H1 (cell line): Measurements from ENCODE around the gene NKG7. TPM values are rescaled to one million over a fixed set of nuclear protein-coding genes. Genes with fewer than 3 reads are reported as not detected.

Experiments used
- CTCF ChIA-PET: fragments of 300-600 bp; sonication (Branson Sonifier 250); formaldehyde crosslinking; loops from one replicate; lab custom pipeline; 2021; ENCODE audit not compliant: partially characterized antibody; lab: Charles Lee
- POLR2A ChIA-PET: fragments of 300-600 bp; sonication (Branson Sonifier 250); formaldehyde crosslinking; loops from one replicate; lab custom pipeline; 2021; ENCODE audit warnings: inconsistent platforms; ENCODE audit not compliant: partially characterized antibody; lab: Charles Lee
- DNase-seq, 2 experiments: peaks; one replicate each; pipeline versions ENCODE4 v3.0.0 to v3.0.0-alpha.2; 2010 to 2022; ENCODE audit warnings: low spot score in 2 of 2, low read depth in 1 of 2, mixed read lengths in 1 of 2
- FAIRE-seq: peaks from 2 replicates; lab custom pipeline; 2011; peaks lifted over from hg19 to GRCh38; lab: Jason Lieb, UNC
- H2AFZ ChIP-seq: 2 replicates; pipeline ENCODE4 v1.8.1; 2012; ENCODE audit warnings: low read length, inconsistent platforms
- H2AK5ac ChIP-seq: 2 replicates; pipeline ENCODE4 v1.6.1; 2013; ENCODE audit warnings: low read depth, low read length
- H2BK120ac ChIP-seq: replicated peaks from 2 replicates; pipeline ENCODE3; 2013; ENCODE audit warnings: low read depth, low read length, inconsistent platforms
- H2BK12ac ChIP-seq: 2 replicates; pipeline ENCODE4 v1.6.1; 2013; ENCODE audit warnings: low read depth, low read length
- H2BK15ac ChIP-seq: 2 replicates; pipeline ENCODE4 v1.6.1; 2013; ENCODE audit warnings: low read length
- H2BK20ac ChIP-seq: 2 replicates; pipeline ENCODE4 v1.6.1; 2013; ENCODE audit warnings: low read length
- H2BK5ac ChIP-seq: 2 replicates; pipeline ENCODE4 v1.6.1; 2013; ENCODE audit warnings: low read depth, low read length
- H3K14ac ChIP-seq: 2 replicates; pipeline ENCODE4 v1.6.1; 2013; ENCODE audit warnings: inconsistent platforms; ENCODE audit not compliant: insufficient read length
- H3K18ac ChIP-seq: 2 replicates; pipeline ENCODE4 v1.6.1; 2013; ENCODE audit warnings: low read length; ENCODE audit errors: extremely low read depth
- H3K23ac ChIP-seq: 2 replicates; pipeline ENCODE4 v1.6.1; 2013; ENCODE audit warnings: inconsistent platforms; ENCODE audit not compliant: insufficient read length
- H3K23me2 ChIP-seq: 2 replicates; pipeline ENCODE4 v1.6.1; 2013; ENCODE audit warnings: low read depth, low read length
- H3K27ac ChIP-seq: 2 replicates; pipeline ENCODE4 v1.6.1; 2011; ENCODE audit warnings: low read depth, low read length, inconsistent platforms
- H3K27me3 ChIP-seq, 4 experiments: replicated peaks in 1 of 4; 1 replicate in 1 of 4; 2 replicates in 3 of 4; pipeline versions ENCODE4 v1.6.1 to v1.8.1; 2011 to 2013; ENCODE audit warnings: low read length in 3 of 4, mild to moderate bottlenecking in 3 of 4, inconsistent platforms in 2 of 4, mixed read lengths in 2 of 4, moderate library complexity in 1 of 4; ENCODE audit not compliant: control insufficient read depth in 3 of 4, insufficient read depth in 3 of 4; ENCODE audit errors: extremely low read depth in 1 of 4
- H3K36me3 ChIP-seq, 4 experiments: 2 replicates each; pipeline versions ENCODE4 v1.6.1 to v1.8.1; 2011 to 2013; ENCODE audit warnings: mild to moderate bottlenecking in 4 of 4, low read length in 3 of 4, moderate library complexity in 2 of 4, control low read depth in 1 of 4, inconsistent platforms in 1 of 4; ENCODE audit not compliant: insufficient read depth in 4 of 4, control insufficient read depth in 2 of 4
- H3K4ac ChIP-seq: replicated peaks from 2 replicates; pipeline ENCODE3; 2013; ENCODE audit warnings: low read length, low read depth, mixed read lengths, inconsistent platforms; ENCODE audit not compliant: insufficient read length
- H3K4me1 ChIP-seq, 4 experiments: replicated peaks in 1 of 4; 1 replicate in 1 of 4; 2 replicates in 3 of 4; pipeline versions ENCODE4 v1.6.1 to v1.8.1; 2011 to 2013; ENCODE audit warnings: low read length in 3 of 4, inconsistent platforms in 2 of 4, mixed read lengths in 1 of 4; ENCODE audit not compliant: insufficient read depth in 4 of 4, control insufficient read depth in 3 of 4
- H3K4me2 ChIP-seq, 2 experiments: 2 replicates each; pipeline versions ENCODE4 v1.6.1 to v1.8.1; 2011 to 2013; ENCODE audit warnings: low read depth in 2 of 2, low read length in 2 of 2, control low read depth in 1 of 2, inconsistent platforms in 1 of 2, mild to moderate bottlenecking in 1 of 2; ENCODE audit not compliant: insufficient read depth in 1 of 2
- H3K4me3 ChIP-seq, 4 experiments: fragments of 200-600, 300-600 bp in 1 of 4; sonication (generic), shearing (Covaris generic), sonication (Bioruptor Twin) in 1 of 4; 2 replicates each; pipeline versions ENCODE4 v1.5.1 to v1.8.1; 2011 to 2016; ENCODE audit warnings: low read length in 4 of 4, low read depth in 3 of 4, control low read depth in 2 of 4, inconsistent platforms in 2 of 4, mild to moderate bottlenecking in 2 of 4, mixed read lengths in 1 of 4, moderate library complexity in 1 of 4; ENCODE audit not compliant: insufficient read depth in 2 of 4; ENCODE audit errors: extremely low read depth in 1 of 4
- H3K56ac ChIP-seq: replicated peaks from 2 replicates; pipeline ENCODE3; 2013; ENCODE audit warnings: low read depth, mild to moderate bottlenecking, mixed read lengths, low read length, inconsistent platforms; ENCODE audit not compliant: insufficient read length
- H3K79me1 ChIP-seq: 2 replicates; pipeline ENCODE4 v1.6.1; 2013; ENCODE audit warnings: low read depth, low read length, control low read depth
- H3K79me2 ChIP-seq, 2 experiments: 2 replicates each; pipeline versions ENCODE4 v1.6.1 to v1.8.1; 2012 to 2013; ENCODE audit warnings: low read length in 2 of 2, mild to moderate bottlenecking in 2 of 2, inconsistent platforms in 1 of 2; ENCODE audit not compliant: insufficient read depth in 2 of 2, control insufficient read depth in 1 of 2
- H3K9ac ChIP-seq, 4 experiments: replicated peaks in 1 of 4; 1 replicate in 1 of 4; 2 replicates in 3 of 4; pipeline versions ENCODE4 v1.6.1 to v1.8.1; 2011 to 2013; ENCODE audit warnings: low read depth in 3 of 4, low read length in 3 of 4, control low read depth in 2 of 4, mild to moderate bottlenecking in 2 of 4, moderate library complexity in 2 of 4, inconsistent platforms in 1 of 4; ENCODE audit errors: extremely low read depth in 1 of 4
- H3K9me3 ChIP-seq, 2 experiments: 2 replicates each; pipeline versions ENCODE4 v1.6.1 to v1.8.1; 2012 to 2013; ENCODE audit warnings: mild to moderate bottlenecking in 2 of 2, moderate library complexity in 2 of 2, control low read depth in 1 of 2, inconsistent platforms in 1 of 2, low read depth in 1 of 2, low read length in 1 of 2, mixed read lengths in 1 of 2; ENCODE audit not compliant: insufficient read depth in 2 of 2
- H4K20me1 ChIP-seq, 2 experiments: replicated peaks in 1 of 2; 2 replicates each; pipeline versions ENCODE3 to v1.8.1; 2011 to 2013; ENCODE audit warnings: inconsistent platforms in 2 of 2, low read length in 2 of 2, mild to moderate bottlenecking in 1 of 2; ENCODE audit not compliant: insufficient read depth in 2 of 2, control insufficient read depth in 1 of 2
- H4K5ac ChIP-seq: 2 replicates; pipeline ENCODE4 v1.6.1; 2013; ENCODE audit warnings: low read length, low read depth, mixed read lengths, inconsistent platforms; ENCODE audit not compliant: insufficient read length
- H4K8ac ChIP-seq: 2 replicates; pipeline ENCODE4 v1.8.0; 2013; ENCODE audit warnings: mild to moderate bottlenecking, moderate library complexity, low read length, inconsistent platforms; ENCODE audit not compliant: insufficient read depth; ENCODE audit errors: extremely low read depth
- H4K91ac ChIP-seq: replicated peaks from 2 replicates; pipeline ENCODE3; 2013; ENCODE audit warnings: low read length, mixed read lengths, inconsistent platforms; ENCODE audit not compliant: insufficient read length
- KDM1A ChIP-seq: fragments of 200-600, 300-600 bp; sonication (generic); IDR thresholded peaks from 2 replicates; pipeline ENCODE4 v1.7.1; 2016; ENCODE audit warnings: mild to moderate bottlenecking, low read length, borderline replicate concordance
- KDM5A ChIP-seq: fragments of 200-600 bp; IDR thresholded peaks from 2 replicates; pipeline ENCODE4 v1.7.1; 2012; ENCODE audit warnings: mild to moderate bottlenecking, low read length, inconsistent platforms, mixed read lengths
- TBP ChIP-seq: IDR thresholded peaks from 2 replicates; pipeline ENCODE4 v1.6.1; 2011; ENCODE audit warnings: low read depth, low read length, improper control_type of control experiment
- WGBS, 2 experiments: shearing (Covaris generic) in 1 of 2; methylation state at CpG; one replicate each; pipeline versions ENCODE4 v1.1.6 to v1.1.7; 2013 to 2015; ENCODE audit warnings: low lambda C conversion rate in 2 of 2, mixed read lengths in 2 of 2, inconsistent platforms in 1 of 2, low coverage in 1 of 2, missing lambda C conversion rate in 1 of 2; ENCODE audit not compliant: insufficient replicate concordance in 2 of 2, insufficient coverage in 1 of 2, insufficient read length in 1 of 2; ENCODE audit errors: extremely low coverage in 1 of 2, missing lambda C conversion rate in 1 of 2; 5-methylcytosine and 5-hydroxymethylcytosine counted together
- polyA plus RNA-seq, 7 experiments: library from polyadenylated mRNA; depleted of rRNA in 3 of 7; stranded (reverse) in 5 of 7; unstranded in 2 of 7; fragments of >200 nt in 5 of 7; fragments of 200-250 nt in 2 of 7; gene quantifications; 1 replicate in 5 of 7; 2 replicates in 1 of 7; 4 replicates in 1 of 7; pipeline versions ENCODE4 v1.2.1 to v1.2.3, GENCODE V29; 2011 to 2013; ENCODE audit warnings: missing spikeins in 2 of 7, mixed read lengths in 2 of 7
- total RNA-seq: library from RNA; stranded (reverse); fragmentation: NEBNext Ultra II Directional; extraction: Animal tissue kit (Norgen Biotek cat#: 25700); gene quantifications from 2 replicates; pipeline ENCODE4 v1.2.1, GENCODE V29; 2021

The NKG7 gene
- total and polyA plus RNA-seq, 2 of the 8 experiments (the other 6 are each of a cell fraction or from before 2014, with no cell fraction given), result not detected

DNA sequence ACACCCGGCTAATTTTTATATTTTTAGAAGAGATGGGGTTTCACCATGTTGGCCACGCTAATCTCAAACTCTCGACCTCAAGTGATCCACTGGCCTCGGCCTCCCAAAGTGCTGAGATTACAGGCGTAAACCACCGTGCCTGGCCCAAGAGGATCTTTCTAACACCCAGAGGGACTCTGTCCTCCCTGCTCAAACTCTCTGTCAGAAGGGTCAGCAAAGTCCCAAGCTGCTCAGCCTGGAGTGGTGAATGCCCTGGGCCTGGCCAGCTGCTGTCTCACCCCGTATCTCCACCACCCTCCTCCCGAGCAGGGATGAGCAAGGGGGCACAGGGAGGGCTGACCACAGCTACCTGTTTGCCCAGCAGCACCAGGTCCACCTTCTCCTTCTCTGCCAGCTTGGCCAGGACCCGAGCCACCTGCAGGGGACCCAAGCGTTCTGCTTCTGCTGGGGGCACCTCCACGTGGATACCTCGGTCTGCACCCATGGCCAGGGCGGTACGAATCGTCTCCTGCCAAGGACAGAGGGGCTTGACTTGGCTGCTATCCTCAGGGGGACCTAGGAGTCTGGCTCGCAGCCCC is 19.6 kb downstream of the NKG7 start:
- no peak for FAIRE-seq
- no peak overlapping the region for H3K4me3 ChIP-seq
- no peak overlapping the region for H3K27ac ChIP-seq
- no peak for DNase-seq
- TF ChIP-seq KDM1A (no peak), TBP (no peak), KDM5A (no peak)
- no peak overlapping the region for H4K91ac ChIP-seq
- H3K9ac ChIP-seq, result no peak overlapping the region
- 90% methylated on average over 13 of the region's 16 CpGs; no CpG with 5 or more reads in 1 of the 2 experiments for WGBS, 2 experiments
- H3K79me1 ChIP-seq, result no peaks in the 10 kb centered on the region
- H2AFZ ChIP-seq, result no peak overlapping the region
- H4K8ac ChIP-seq, result peak overlapping the region; percentile 51; the same call in 1 of the 2 replicates
- H3K56ac ChIP-seq, result no peak overlapping the region
- no peaks in the 10 kb centered on the region for H3K79me2 ChIP-seq
- H2BK120ac ChIP-seq, result no peak overlapping the region
- H3K4ac ChIP-seq, result no peak overlapping the region
- no peak overlapping the region for H2BK12ac ChIP-seq
- no peak overlapping the region for H3K23ac ChIP-seq
- no peak overlapping the region for H3K14ac ChIP-seq
- CTCF ChIA-PET, result interaction anchor here (1.4 to 2.0 kb wide), 2 partner anchors 10 to 15 kb away, joined by 3 to 5 read pairs; no protein-coding TSS in a partner anchor
- H4K20me1 ChIP-seq, result no peaks in the 10 kb centered on the region
- POLR2A ChIA-PET, result interaction anchor here (1.5 kb wide), 1 partner anchor 11 kb away, joined by 6 read pairs; no protein-coding TSS in a partner anchor
- H3K4me1 ChIP-seq, result peaks cover 3 to 9% (median 7%) of the 10 kb centered on the region in 4 experiments
- no peak overlapping the region for H2BK15ac ChIP-seq
- H4K5ac ChIP-seq, result no peak overlapping the region
- H3K9me3 ChIP-seq, result no peaks in the 10 kb centered on the region
- no peak overlapping the region for H2BK20ac ChIP-seq
- H3K36me3 ChIP-seq, result no peaks in the 10 kb centered on the region
- no peak overlapping the region for H2AK5ac ChIP-seq
- H3K18ac ChIP-seq, result no peak overlapping the region
- no peaks in the 10 kb centered on the region for H3K27me3 ChIP-seq
- H2BK5ac ChIP-seq, result no peak overlapping the region
- no peaks in the 10 kb centered on the region for H3K23me2 ChIP-seq
- H3K4me2 ChIP-seq, result no peak overlapping the region
